Measurements from ENCODE around the gene PDXDC1.
"Not testable (repeated sequence)": the region's sequence is repeated elsewhere in the genome, so short reads cannot be mapped to it uniquely, and the experiment has no call there.

The PDXDC1 gene

GRCh38 chr16:14974331-14974655, 533 bp upstream of the PDXDC1 start:
- peak; percentile 47 for DNase-seq (ENCODE audit: low spot score)

- DNase-seq (ENCODE audit: low spot score) = peak; percentile 26
Observed at GRCh38 chr16:14975418-14976194, 780 bp downstream of the PDXDC1 start.

- not testable (repeated sequence) for DNase-seq (ENCODE audit: low spot score)
Observed at GRCh38 chr16:14976971-14977736, 2.3 kb downstream of the PDXDC1 start.

GRCh38 chr16:14978281-14978680, 3.5 kb downstream of the PDXDC1 start:
- not testable (repeated sequence) for DNase-seq (ENCODE audit: low spot score)

- not testable (repeated sequence) for DNase-seq (ENCODE audit: low spot score)
Observed at GRCh38 chr16:14978908-14979307, 4.1 kb downstream of the PDXDC1 start.

- DNase-seq (ENCODE audit: low spot score) = not testable (repeated sequence)
Observed at GRCh38 chr16:14981234-14981633, 6.4 kb downstream of the PDXDC1 start.

- DNase-seq (ENCODE audit: low spot score) = not testable (repeated sequence)
Observed at GRCh38 chr16:14982521-14982920, 7.7 kb downstream of the PDXDC1 start.

- DNase-seq (ENCODE audit: low spot score) = not testable (repeated sequence)
Observed at GRCh38 chr16:14988092-14988491, 13.3 kb downstream of the PDXDC1 start.

- DNase-seq (ENCODE audit: low spot score) = not testable (repeated sequence)
Observed at GRCh38 chr16:14988661-14989191, 13.9 kb downstream of the PDXDC1 start.

GRCh38 chr16:14989291-14990281, 14.8 kb downstream of the PDXDC1 start:
- not testable (repeated sequence) for DNase-seq (ENCODE audit: low spot score)

- DNase-seq (ENCODE audit: low spot score) = not testable (repeated sequence)
Observed at GRCh38 chr16:14993277-14994151, 18.7 kb downstream of the PDXDC1 start.

- not testable (repeated sequence) for DNase-seq (ENCODE audit: low spot score)
Observed at GRCh38 chr16:14996702-14997101, 21.9 kb downstream of the PDXDC1 start.

- DNase-seq (ENCODE audit: low spot score) = not testable (repeated sequence)
Observed at GRCh38 chr16:14998300-14998699, 23.5 kb downstream of the PDXDC1 start.

- DNase-seq (ENCODE audit: low spot score) = not testable (repeated sequence)
Observed at GRCh38 chr16:14999845-15000244, 25.0 kb downstream of the PDXDC1 start.

GRCh38 chr16:15002448-15002847, 27.6 kb downstream of the PDXDC1 start:
- DNase-seq (ENCODE audit: low spot score) = not testable (repeated sequence)

- DNase-seq (ENCODE audit: low spot score) = not testable (repeated sequence)
Observed at GRCh38 chr16:15005357-15006132, 30.7 kb downstream of the PDXDC1 start.

GRCh38 chr16:15008647-15009046, 33.8 kb downstream of the PDXDC1 start:
- not testable (repeated sequence) for DNase-seq (ENCODE audit: low spot score)

- not testable (repeated sequence) for DNase-seq (ENCODE audit: low spot score)
Observed at GRCh38 chr16:15012941-15013340, 38.1 kb downstream of the PDXDC1 start.

GRCh38 chr16:15015671-15016070, 40.8 kb downstream of the PDXDC1 start:
- DNase-seq (ENCODE audit: low spot score) = not testable (repeated sequence)

- DNase-seq (ENCODE audit: low spot score) = not testable (repeated sequence)
Observed at GRCh38 chr16:15016354-15016753, 41.5 kb downstream of the PDXDC1 start.
